ENCODE results near the gene SLC38A6. TPM values are rescaled to one million over a fixed set of nuclear protein-coding genes. Genes with fewer than 3 reads are reported as not detected.

SLC38A6 gene
- total RNA-seq, 4 donors from 2014 or later: 10.4 to 34.2 (median 21.7) TPM

DNA sequence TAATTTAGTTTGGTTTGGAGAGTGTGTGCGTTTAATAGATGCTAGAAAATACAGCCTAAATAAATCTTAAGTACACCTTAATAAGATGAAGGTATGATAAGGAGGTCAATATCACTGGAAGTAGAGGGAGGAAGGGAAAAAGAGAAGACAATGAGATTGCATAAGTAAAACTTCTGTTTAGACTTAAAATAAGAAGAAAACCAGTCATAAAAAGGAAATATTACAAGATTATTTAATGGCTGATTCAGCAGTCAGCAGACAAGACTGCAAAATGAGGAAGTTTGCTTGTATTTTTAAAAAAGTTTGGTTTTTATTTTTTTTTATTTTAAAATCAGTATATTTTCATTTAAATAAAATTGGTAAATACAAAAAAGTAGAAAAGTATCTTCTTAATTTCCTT is 3.2 kb downstream of the SLC38A6 start:
- no peaks in the 10 kb centered on the region for H3K27me3 ChIP-seq
- H3K4me3 ChIP-seq: no peak overlapping the region
- TF ChIP-seq POLR2A (IDR thresholded peaks at IDR 0.05): no peak
- TF ChIP-seq, protein P1, sequence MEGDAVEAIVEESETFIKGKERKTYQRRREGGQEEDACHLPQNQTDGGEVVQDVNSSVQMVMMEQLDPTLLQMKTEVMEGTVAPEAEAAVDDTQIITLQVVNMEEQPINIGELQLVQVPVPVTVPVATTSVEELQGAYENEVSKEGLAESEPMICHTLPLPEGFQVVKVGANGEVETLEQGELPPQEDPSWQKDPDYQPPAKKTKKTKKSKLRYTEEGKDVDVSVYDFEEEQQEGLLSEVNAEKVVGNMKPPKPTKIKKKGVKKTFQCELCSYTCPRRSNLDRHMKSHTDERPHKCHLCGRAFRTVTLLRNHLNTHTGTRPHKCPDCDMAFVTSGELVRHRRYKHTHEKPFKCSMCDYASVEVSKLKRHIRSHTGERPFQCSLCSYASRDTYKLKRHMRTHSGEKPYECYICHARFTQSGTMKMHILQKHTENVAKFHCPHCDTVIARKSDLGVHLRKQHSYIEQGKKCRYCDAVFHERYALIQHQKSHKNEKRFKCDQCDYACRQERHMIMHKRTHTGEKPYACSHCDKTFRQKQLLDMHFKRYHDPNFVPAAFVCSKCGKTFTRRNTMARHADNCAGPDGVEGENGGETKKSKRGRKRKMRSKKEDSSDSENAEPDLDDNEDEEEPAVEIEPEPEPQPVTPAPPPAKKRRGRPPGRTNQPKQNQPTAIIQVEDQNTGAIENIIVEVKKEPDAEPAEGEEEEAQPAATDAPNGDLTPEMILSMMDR (IDR thresholded peaks at IDR 0.05): no peak
- no peak for TF ChIP-seq EP300 (IDR thresholded peaks at IDR 0.05)
- H3K27ac ChIP-seq: no peak overlapping the region
- H3K4me1 ChIP-seq: peaks cover 0 to 43% (median 19%) of the 10 kb centered on the region in 4 donors
- 91 to 95% methylated on average over 1 of the region's 1 CpG for WGBS, 2 donors
- peaks cover 0 to 42% (median 0%) of the 10 kb centered on the region in 3 donors for H3K36me3 ChIP-seq
- DNase-seq (ENCODE audit: low spot score in 2 of 2): no peak
- no peaks in the 10 kb centered on the region for H3K9me3 ChIP-seq

GRCh38 chr14:60986500-60986899 is 5.5 kb downstream of the SLC38A6 start:
- H3K27me3 ChIP-seq: no peaks in the 10 kb centered on the region
- H3K9me3 ChIP-seq: no peaks in the 10 kb centered on the region
- DNase-seq (ENCODE audit: low spot score in 2 of 2): no peak
- H3K36me3 ChIP-seq: peaks cover 0 to 65% (median 0%) of the 10 kb centered on the region in 3 donors
- WGBS, 2 donors: 94 to 95% methylated on average over 2 of the region's 2 CpGs
- no peak overlapping the region for H3K27ac ChIP-seq
- TF ChIP-seq POLR2A (IDR thresholded peaks at IDR 0.05) (no peak), EP300 (IDR thresholded peaks at IDR 0.05) (no peak)
- TF ChIP-seq, protein P1 (IDR thresholded peaks at IDR 0.05): no peak
- H3K4me1 ChIP-seq: peaks cover 0 to 30% (median 13%) of the 10 kb centered on the region in 4 donors
- no peak overlapping the region for H3K4me3 ChIP-seq

GRCh38 chr14:60989599-60989998 is 8.6 kb downstream of the SLC38A6 start:
- peaks cover 0 to 7% (median 0%) of the 10 kb centered on the region in 4 donors for H3K4me1 ChIP-seq
- peak overlapping the region in 1 of 4 donors; percentile 47 for H3K27ac ChIP-seq
- peaks cover 0 to 93% (median 0%) of the 10 kb centered on the region in 3 donors for H3K36me3 ChIP-seq
- no peak for DNase-seq (ENCODE audit: low spot score in 2 of 2)
- no peaks in the 10 kb centered on the region for H3K27me3 ChIP-seq
- no peaks in the 10 kb centered on the region for H3K9me3 ChIP-seq
- H3K4me3 ChIP-seq: no peak overlapping the region
- 68 to 78% methylated on average over 2 of the region's 2 CpGs for WGBS, 2 donors
- TF ChIP-seq, protein P1 (IDR thresholded peaks at IDR 0.05): no peak
- peak in 1 of 2 donors; percentile 55 for TF ChIP-seq EP300 (IDR thresholded peaks at IDR 0.05)

- 83 to 91% methylated on average over 8 to 9 of the region's 9 CpGs for WGBS, 2 donors
- Histone ChIP-seq H3K36me3 (peaks cover 0 to 44% (median 0%) of the 10 kb centered on the region in 3 donors), H3K4me1 (no peaks in the 10 kb centered on the region), H3K27ac (no peak overlapping the region), H3K27me3 (no peaks in the 10 kb centered on the region), H3K9me3 (peaks cover 0 to 12% (median 0%) of the 10 kb centered on the region in 4 donors), H3K4me3 (no peak overlapping the region)
- TF ChIP-seq, protein P1 (IDR thresholded peaks at IDR 0.05): no peak
- TF ChIP-seq EP300 (IDR thresholded peaks at IDR 0.05) (no peak), POLR2A (IDR thresholded peaks at IDR 0.05) (no peak)
- no peak for DNase-seq (ENCODE audit: low spot score in 2 of 2)
Observed at GRCh38 chr14:60998617-60999016, 17.6 kb downstream of the SLC38A6 start.

DNA sequence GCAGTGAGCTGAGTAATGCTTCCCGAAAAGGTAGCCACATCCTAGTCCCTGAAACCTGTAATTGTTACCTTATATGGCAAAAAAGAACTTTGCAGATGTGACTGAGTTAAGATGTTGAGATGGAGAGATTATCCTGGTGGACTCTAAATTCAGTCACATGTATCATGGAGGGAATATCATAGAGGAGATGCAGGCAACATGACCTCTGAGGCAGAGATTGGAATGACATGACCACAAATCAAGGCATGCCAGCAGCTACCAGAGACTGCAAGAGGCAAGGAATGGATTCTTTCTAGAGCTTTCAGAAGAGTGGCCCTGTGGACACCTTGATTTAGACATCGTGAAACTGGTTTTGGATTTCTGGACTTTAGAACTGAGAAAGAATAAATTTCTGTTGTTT is 18.5 kb downstream of the SLC38A6 start:
- H3K36me3 ChIP-seq: peaks cover 0 to 36% (median 0%) of the 10 kb centered on the region in 3 donors
- H3K9me3 ChIP-seq: peaks cover 0 to 12% (median 0%) of the 10 kb centered on the region in 4 donors
- no peak overlapping the region for H3K4me3 ChIP-seq
- H3K27ac ChIP-seq: no peak overlapping the region
- H3K27me3 ChIP-seq: no peaks in the 10 kb centered on the region
- no peaks in the 10 kb centered on the region for H3K4me1 ChIP-seq
- DNase-seq (ENCODE audit: low spot score in 2 of 2): no peak
- WGBS, 2 donors: 95 to 97% methylated on average over 2 of the region's 2 CpGs
- TF ChIP-seq, protein P1 (IDR thresholded peaks at IDR 0.05): no peak
- no peak for TF ChIP-seq EP300 (IDR thresholded peaks at IDR 0.05)
- no peak for TF ChIP-seq POLR2A (IDR thresholded peaks at IDR 0.05)

Measured in tibial nerve (tissue), 4 donors.